GM23248 (cell line): ENCODE measurements around the gene EML1.

Source experiments
- EZH2 ChIP-seq: fragments of 200-600 bp; sonication (generic); IDR thresholded peaks from 2 replicates; pipeline ENCODE4 v1.6.1; 2018; ENCODE audit warnings: antibody characterized with exemption, mild to moderate bottlenecking; ENCODE audit not compliant: insufficient read depth, poor library complexity, severe bottlenecking
- EZH2phosphoT487 ChIP-seq: fragments of 200-600 bp; sonication (generic); IDR thresholded peaks from 2 replicates; pipeline ENCODE4 v1.6.1; 2018; ENCODE audit warnings: antibody characterized with exemption, moderate library complexity, mild to moderate bottlenecking, low read depth; ENCODE audit not compliant: insufficient read depth

DNA sequence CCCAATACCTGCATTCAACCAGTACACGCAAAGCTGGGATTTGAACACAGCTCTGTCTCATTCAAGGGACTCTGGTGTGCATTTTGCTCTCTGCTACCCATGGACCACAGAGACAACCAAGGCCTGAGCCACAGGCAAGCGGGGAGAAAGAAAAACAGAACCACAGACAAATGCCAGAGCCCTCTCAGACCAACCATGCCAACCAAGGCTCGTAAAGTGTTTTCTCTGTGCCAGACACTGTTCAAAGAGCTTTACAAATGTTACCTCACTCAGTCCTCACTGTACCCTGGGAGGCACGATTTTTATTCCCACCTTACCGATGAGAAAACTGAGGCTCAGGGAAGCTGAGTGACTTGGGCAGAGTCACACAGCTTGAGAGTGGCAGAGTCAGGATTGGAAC is 32.4 kb upstream of the EML1 start:
- no peak for TF ChIP-seq EZH2phosphoT487
- TF ChIP-seq EZH2 = no peak
